ENCODE results near the gene THAP4.

The THAP4 gene

GRCh38 chr2:241671457-241672240 lies 34.7 kb upstream of the THAP4 start:
- TF ChIP-seq GATA2 (IDR thresholded peaks at IDR 0.05; ENCODE audit: low read depth, low read length) (no peak), GATA3 (IDR thresholded peaks at IDR 0.05; ENCODE audit: low read depth, low read length) (no peak)

- TF ChIP-seq GATA2 (IDR thresholded peaks at IDR 0.05; ENCODE audit: low read depth, low read length): no peak
- no peak for TF ChIP-seq GATA3 (IDR thresholded peaks at IDR 0.05; ENCODE audit: low read depth, low read length)
Observed at GRCh38 chr2:241670333-241671110, 33.6 kb upstream of the THAP4 start.

- no peak for TF ChIP-seq GATA2 (IDR thresholded peaks at IDR 0.05; ENCODE audit: low read depth, low read length)
- no peak for TF ChIP-seq GATA3 (IDR thresholded peaks at IDR 0.05; ENCODE audit: low read depth, low read length)
Observed at GRCh38 chr2:241668839-241669238, 31.9 kb upstream of the THAP4 start.

GRCh38 chr2:241668354-241668753 lies 31.4 kb upstream of the THAP4 start:
- TF ChIP-seq GATA2 (IDR thresholded peaks at IDR 0.05; ENCODE audit: low read depth, low read length): no peak
- TF ChIP-seq GATA3 (IDR thresholded peaks at IDR 0.05; ENCODE audit: low read depth, low read length): no peak

GRCh38 chr2:241666627-241667400 lies 29.9 kb upstream of the THAP4 start:
- TF ChIP-seq GATA2 (IDR thresholded peaks at IDR 0.05; ENCODE audit: low read depth, low read length) (no peak), GATA3 (IDR thresholded peaks at IDR 0.05; ENCODE audit: low read depth, low read length) (no peak)

GRCh38 chr2:241665731-241666440 lies 28.9 kb upstream of the THAP4 start:
- TF ChIP-seq GATA3 (IDR thresholded peaks at IDR 0.05; ENCODE audit: low read depth, low read length): no peak
- TF ChIP-seq GATA2 (IDR thresholded peaks at IDR 0.05; ENCODE audit: low read depth, low read length): no peak

GRCh38 chr2:241660593-241661213 lies 23.7 kb upstream of the THAP4 start:
- no peak for TF ChIP-seq GATA2 (IDR thresholded peaks at IDR 0.05; ENCODE audit: low read depth, low read length)
- TF ChIP-seq GATA3 (IDR thresholded peaks at IDR 0.05; ENCODE audit: low read depth, low read length): no peak

- TF ChIP-seq GATA3 (IDR thresholded peaks at IDR 0.05; ENCODE audit: low read depth, low read length): no peak
- no peak for TF ChIP-seq GATA2 (IDR thresholded peaks at IDR 0.05; ENCODE audit: low read depth, low read length)
Observed at GRCh38 chr2:241659150-241659739, 22.3 kb upstream of the THAP4 start.

GRCh38 chr2:241658296-241658695 lies 21.3 kb upstream of the THAP4 start:
- TF ChIP-seq GATA2 (IDR thresholded peaks at IDR 0.05; ENCODE audit: low read depth, low read length) (no peak), GATA3 (IDR thresholded peaks at IDR 0.05; ENCODE audit: low read depth, low read length) (no peak)

GRCh38 chr2:241657786-241658254 lies 20.9 kb upstream of the THAP4 start:
- TF ChIP-seq GATA3 (IDR thresholded peaks at IDR 0.05; ENCODE audit: low read depth, low read length): no peak
- no peak for TF ChIP-seq GATA2 (IDR thresholded peaks at IDR 0.05; ENCODE audit: low read depth, low read length)

GRCh38 chr2:241656190-241656741 lies 19.3 kb upstream of the THAP4 start:
- TF ChIP-seq GATA2 (IDR thresholded peaks at IDR 0.05; ENCODE audit: low read depth, low read length) (no peak), GATA3 (IDR thresholded peaks at IDR 0.05; ENCODE audit: low read depth, low read length) (no peak)

- TF ChIP-seq GATA3 (IDR thresholded peaks at IDR 0.05; ENCODE audit: low read depth, low read length) (no peak), GATA2 (IDR thresholded peaks at IDR 0.05; ENCODE audit: low read depth, low read length) (no peak)
Observed at GRCh38 chr2:241655516-241656189, 18.7 kb upstream of the THAP4 start.

All from SH-SY5Y (cell line).